Heart right ventricle (tissue), 16 donors: Measurements from ENCODE around the gene LIMS1. TPM values are rescaled to one million over a fixed set of nuclear protein-coding genes. Genes with fewer than 3 reads are reported as not detected.

Experiments
- ATAC-seq, 8 donors: fragments of 200-7000 bp; cut with Tn5 transposase; one replicate each; pipeline ENCODE4 v1.9.1; 2020; ENCODE audit warnings: mild to moderate bottlenecking in 8 of 8, moderate library complexity in 8 of 8, moderate number of reproducible peaks in 1 of 8
- DNase-seq, 2 donors: peaks; one replicate each; pipeline ENCODE4 v3.0.0-alpha.2; 2020
- H3K27ac ChIP-seq, 10 donors: fragments of 200-600 bp; sonication (generic) in 2 of 10; one replicate each; pipeline versions ENCODE4 v1.5.0 to v1.8.0; 2020 to 2022; ENCODE audit warnings: mild to moderate bottlenecking in 3 of 10
- H3K27me3 ChIP-seq, 7 donors: fragments of 200-600 bp; one replicate each; pipeline ENCODE4 v1.8.0; 2021 to 2022; ENCODE audit warnings: mild to moderate bottlenecking in 2 of 7
- H3K36me3 ChIP-seq, 9 donors: fragments of 200-600 bp; sonication (generic) in 1 of 9; one replicate each; pipeline versions ENCODE4 v1.5.0 to v1.8.0; 2020 to 2022; ENCODE audit warnings: mild to moderate bottlenecking in 2 of 9
- H3K4me1 ChIP-seq, 9 donors: fragments of 200-600 bp; sonication (generic) in 1 of 9; one replicate each; pipeline versions ENCODE4 v1.5.0 to v1.8.0; 2020 to 2022; ENCODE audit warnings: mild to moderate bottlenecking in 4 of 9
- H3K4me3 ChIP-seq, 10 donors: fragments of 200-600 bp; sonication (generic) in 2 of 10; one replicate each; pipeline versions ENCODE4 v1.5.0 to v1.8.0; 2020 to 2022; ENCODE audit warnings: mild to moderate bottlenecking in 7 of 10, moderate library complexity in 2 of 10
- H3K9me3 ChIP-seq, 11 donors: fragments of 200-600 bp in 10 of 11; sonication (generic) in 2 of 11; one replicate each; pipeline versions ENCODE4 v1.5.0 to v1.8.0; 2013 to 2022; ENCODE audit warnings: mild to moderate bottlenecking in 2 of 11, control low read depth in 1 of 11, moderate library complexity in 1 of 11
- CTCF ChIP-seq, 9 donors: fragments of 200-600 bp; sonication (generic) in 2 of 9; IDR thresholded peaks; one replicate each; pipeline versions ENCODE4 v1.5.0 to v1.8.0; 2021 to 2022; ENCODE audit warnings: antibody characterized with exemption in 9 of 9, mild to moderate bottlenecking in 5 of 9, moderate library complexity in 1 of 9
- WGBS, 2 donors: extraction: QIAGEN DNeasy Blood & Tissue Kit; methylation state at CpG; one replicate each; pipeline ENCODE4 v1.1.7; 2013; ENCODE audit warnings: inconsistent platforms in 1 of 2; 5-methylcytosine and 5-hydroxymethylcytosine counted together
- intact Hi-C, 10 donors: fragments of 100-400 bp; cut with DNase I; formaldehyde crosslinking; loops; one replicate each; pipeline versions ENCODE4 v1.11.1 to v1.14.2; 2022
- polyA plus RNA-seq, 2 donors: library from polyadenylated mRNA; stranded (reverse); fragments of 200-250 nt; gene quantifications; one replicate each; pipeline ENCODE4 v1.2.3, GENCODE V29; 2013
- total RNA-seq, 10 donors: library from RNA; stranded (reverse); fragmentation: NEBNext Ultra II Directional in 3 of 10; extraction: Animal tissue kit (Norgen Biotek cat#: 25700) in 3 of 10; gene quantifications; one replicate each; pipeline versions ENCODE4 v1.2.1 to v1.2.4, GENCODE V29; 2021 to 2023
- donor health status: Arrhythmogenic right ventricular cardiomyopathy.
- donor health status: ischemic (EF 13 %, LVEDD 7.1; RV severe dilation, severe dysfunction).
- donor health status: healthy with polysubstance abuse.
- donor health status: DM: no; HTN: yes; CAD: no.
- donor health status: DM: no; HTN: no; CAD: no.
- donor health status: ischemic (EF 25% LVEDD 6.9; RV normal size, moderate dysfunction).
- donor health status: ischemic (EF 25% LVEDD 5.7; RV mildly dilated, moderate dysfunction).
- donor health status: healthy.
- donor health status: DM: yes; HTN: yes; CAD: no.
- donor health status: Ischemic cardiomyopathy.
- donor health status: ischemic (EF 35%, LVEDD 5.7; RV mildly dilated, moderate dysfunction).
- donor health status: nonischemic (EF 11% LVEDD 7.7; RV severe dilation, severe dysfunction).
- donor health status: DM: yes; HTN: yes; CAD: no.
- donor health status: PGD.
- donor health status: ischemic (EF 29% LVEDD 5.4; RV normal size, mild dysfunction).
- donor health status: nonischemic (EF 23%, LVEDD 6.1; RV moderate dilation, normal function).

Gene LIMS1
- total and polyA plus RNA-seq, 12 donors: 18.8 to 122 (median 76.2) TPM

GRCh38 chr2:108575132-108575966 lies 41.1 kb downstream of the LIMS1 start:
- DNase-seq: no peak
- H3K4me3 ChIP-seq: no peak overlapping the region
- intact Hi-C loops: loop anchor here in 2 of 10 donors (5.0 to 10.0 kb wide), 2 partner anchors 38 to 221 kb away; no protein-coding TSS in a partner anchor
- no peaks in the 10 kb centered on the region for H3K36me3 ChIP-seq
- TF ChIP-seq CTCF (IDR thresholded peaks at IDR 0.05): no peak
- no peak for ATAC-seq
- H3K27ac ChIP-seq: no peak overlapping the region
- no peaks in the 10 kb centered on the region for H3K27me3 ChIP-seq
- H3K4me1 ChIP-seq: peaks cover 8 to 82% (median 64%) of the 10 kb centered on the region in 9 donors
- 56 to 60% methylated on average over 7 of the region's 7 CpGs for WGBS, 2 donors
- no peaks in the 10 kb centered on the region for H3K9me3 ChIP-seq

- no peaks in the 10 kb centered on the region for H3K9me3 ChIP-seq
- H3K27me3 ChIP-seq: no peaks in the 10 kb centered on the region
- H3K27ac ChIP-seq: no peak overlapping the region
- no peak for TF ChIP-seq CTCF (IDR thresholded peaks at IDR 0.05)
- peaks cover 5 to 78% (median 51%) of the 10 kb centered on the region in 9 donors for H3K4me1 ChIP-seq
- intact Hi-C loops: loop anchor here in 3 of 10 donors (2.0 to 10.0 kb wide), 3 partner anchors 40 to 222 kb away; partner anchors contain the start of gene LIMS1 (in 1 of the 3)
- 84 to 88% methylated on average over 9 of the region's 9 CpGs for WGBS, 2 donors
- no peaks in the 10 kb centered on the region for H3K36me3 ChIP-seq
- DNase-seq: no peak
- ATAC-seq: no peak
- H3K4me3 ChIP-seq: no peak overlapping the region
Measured at GRCh38 chr2:108577099-108577498, 42.8 kb downstream of the LIMS1 start.

- intact Hi-C loops: loop anchor here (2.0 to 10.0 kb wide), 15 partner anchors 32 to 645 kb away; partner anchors contain the start of genes LIMS1 (in 4 of the 10) and GCC2 (in 1 of the 10)
- H3K4me1 ChIP-seq: peaks cover 5 to 59% (median 39%) of the 10 kb centered on the region in 9 donors
- H3K9me3 ChIP-seq: no peaks in the 10 kb centered on the region
- DNase-seq (peak; percentile 38 to 47), ATAC-seq (peak; percentile 46 to 91 (median 72))
- H3K27ac ChIP-seq: peak overlapping the region in 9 of 10 donors; percentile 0 to 74 (median 49)
- no peak overlapping the region for H3K4me3 ChIP-seq
- H3K27me3 ChIP-seq: no peaks in the 10 kb centered on the region
- no peaks in the 10 kb centered on the region for H3K36me3 ChIP-seq
- peak in 1 of 9 donors; percentile 23 for TF ChIP-seq CTCF (IDR thresholded peaks at IDR 0.05)
- WGBS, 2 donors: 9 to 14% methylated on average over 6 of the region's 6 CpGs
Measured at GRCh38 chr2:108579623-108580022, 45.4 kb downstream of the LIMS1 start.

GRCh38 chr2:108580050-108580449 lies 45.8 kb downstream of the LIMS1 start:
- no peaks in the 10 kb centered on the region for H3K9me3 ChIP-seq
- ATAC-seq (peak in 1 of 8 donors; percentile 7), DNase-seq (no peak)
- H3K4me1 ChIP-seq: peaks cover 5 to 58% (median 37%) of the 10 kb centered on the region in 9 donors
- H3K4me3 ChIP-seq: no peak overlapping the region
- WGBS, 2 donors: 33 to 62% methylated on average over 1 of the region's 1 CpG
- peak overlapping the region in 8 of 10 donors; percentile 24 to 74 (median 50) for H3K27ac ChIP-seq
- intact Hi-C loops: loop anchor here in 9 of 10 donors (5.0 to 10.0 kb wide), 13 partner anchors 33 to 645 kb away; partner anchors contain the start of genes LIMS1 (in 3 of the 9) and GCC2 (in 1 of the 9)
- H3K27me3 ChIP-seq: no peaks in the 10 kb centered on the region
- H3K36me3 ChIP-seq: no peaks in the 10 kb centered on the region
- no peak for TF ChIP-seq CTCF (IDR thresholded peaks at IDR 0.05)
